ENCODE results near the gene GLYR1. TPM values are rescaled to one million over a fixed set of nuclear protein-coding genes. Genes with fewer than 3 reads are reported as not detected.

GLYR1 gene
- total and polyA plus RNA-seq, 2 experiments from 2014 or later, result 59.9 to 105 TPM

- TF ChIP-seq ZNF462 (CRISPR knock-in tag; IDR thresholded peaks at IDR 0.05) (no peak), JUNB (IDR thresholded peaks at IDR 0.05; ENCODE audit: unreplicated experiment) (no peak), POLR2AphosphoS5 (IDR thresholded peaks at IDR 0.05; ENCODE audit: low read depth) (no peak), CREB1 (CRISPR knock-in tag; IDR thresholded peaks at IDR 0.05; ENCODE audit: low read depth) (no peak), ZNF114 (CRISPR knock-in tag; IDR thresholded peaks at IDR 0.05) (no peak), NANOG (IDR thresholded peaks at IDR 0.05; ENCODE audit: borderline replicate concordance) (no peak), ZNF331 (CRISPR knock-in tag; IDR thresholded peaks at IDR 0.05; ENCODE audit: low read depth) (no peak), CTCF (conservative IDR thresholded peaks at IDR 0.05; ENCODE audit: low read depth in 2 of 2) (no peak), EZH2 (IDR thresholded peaks at IDR 0.05; ENCODE audit: low read depth, unreplicated experiment) (no peak)
- TF ChIP-seq, protein P1, sequence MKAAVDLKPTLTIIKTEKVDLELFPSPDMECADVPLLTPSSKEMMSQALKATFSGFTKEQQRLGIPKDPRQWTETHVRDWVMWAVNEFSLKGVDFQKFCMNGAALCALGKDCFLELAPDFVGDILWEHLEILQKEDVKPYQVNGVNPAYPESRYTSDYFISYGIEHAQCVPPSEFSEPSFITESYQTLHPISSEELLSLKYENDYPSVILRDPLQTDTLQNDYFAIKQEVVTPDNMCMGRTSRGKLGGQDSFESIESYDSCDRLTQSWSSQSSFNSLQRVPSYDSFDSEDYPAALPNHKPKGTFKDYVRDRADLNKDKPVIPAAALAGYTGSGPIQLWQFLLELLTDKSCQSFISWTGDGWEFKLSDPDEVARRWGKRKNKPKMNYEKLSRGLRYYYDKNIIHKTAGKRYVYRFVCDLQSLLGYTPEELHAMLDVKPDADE (IDR thresholded peaks at IDR 0.05), result no peak
Observed at GRCh38 chr16:4801051-4801961, 45.8 kb downstream of the GLYR1 start (continued).

Data from GM23338 (cell line).